ENCODE data around the gene TNS1. TPM values are rescaled to one million over a fixed set of nuclear protein-coding genes. Genes with fewer than 3 reads are reported as not detected.

The TNS1 gene
- total RNA-seq, 2 donors from 2014 or later, result 3.3 to 4.2 TPM

GRCh38 chr2:217930761-217931563, 71.8 kb downstream of the TNS1 start:
- Histone ChIP-seq H3K4me3 (ENCODE audit: low read length) (no peak overlapping the region), H3K27me3 (ENCODE audit: control insufficient read depth, insufficient read depth, low read length, poor library complexity, severe bottlenecking) (no peaks in the 10 kb centered on the region), H3K9ac (ENCODE audit: extremely low read depth, low read length, poor library complexity, severe bottlenecking) (no peak overlapping the region), H3K27ac (ENCODE audit: low read depth, low read length) (no peak overlapping the region), H3K9me3 (ENCODE audit: control insufficient read depth, low read length) (no peaks in the 10 kb centered on the region), H3K36me3 (ENCODE audit: control insufficient read depth, insufficient read depth, low read length) (no peaks in the 10 kb centered on the region), H3K4me1 (ENCODE audit: control insufficient read depth, insufficient read depth, low read length) (no peaks in the 10 kb centered on the region)
- WGBS, 2 experiments (ENCODE audit: insufficient coverage in 1 of 2, insufficient read length in 1 of 2), result 80 to 85% methylated on average over 2 to 11 of the region's 11 CpGs
- no peak for DNase-seq
- Mint-ChIP-seq H3K27ac (no peak overlapping the region), H3K4me3 (no peak overlapping the region), H3K27me3 (ENCODE audit: insufficient read depth) (peaks cover 3% of the 10 kb centered on the region), H3K4me1 (peaks cover 13% of the 10 kb centered on the region), H3K36me3 (ENCODE audit: low read depth) (no peaks in the 10 kb centered on the region), H3K9me3 (no peaks in the 10 kb centered on the region)
- TF ChIP-seq, protein P1, sequence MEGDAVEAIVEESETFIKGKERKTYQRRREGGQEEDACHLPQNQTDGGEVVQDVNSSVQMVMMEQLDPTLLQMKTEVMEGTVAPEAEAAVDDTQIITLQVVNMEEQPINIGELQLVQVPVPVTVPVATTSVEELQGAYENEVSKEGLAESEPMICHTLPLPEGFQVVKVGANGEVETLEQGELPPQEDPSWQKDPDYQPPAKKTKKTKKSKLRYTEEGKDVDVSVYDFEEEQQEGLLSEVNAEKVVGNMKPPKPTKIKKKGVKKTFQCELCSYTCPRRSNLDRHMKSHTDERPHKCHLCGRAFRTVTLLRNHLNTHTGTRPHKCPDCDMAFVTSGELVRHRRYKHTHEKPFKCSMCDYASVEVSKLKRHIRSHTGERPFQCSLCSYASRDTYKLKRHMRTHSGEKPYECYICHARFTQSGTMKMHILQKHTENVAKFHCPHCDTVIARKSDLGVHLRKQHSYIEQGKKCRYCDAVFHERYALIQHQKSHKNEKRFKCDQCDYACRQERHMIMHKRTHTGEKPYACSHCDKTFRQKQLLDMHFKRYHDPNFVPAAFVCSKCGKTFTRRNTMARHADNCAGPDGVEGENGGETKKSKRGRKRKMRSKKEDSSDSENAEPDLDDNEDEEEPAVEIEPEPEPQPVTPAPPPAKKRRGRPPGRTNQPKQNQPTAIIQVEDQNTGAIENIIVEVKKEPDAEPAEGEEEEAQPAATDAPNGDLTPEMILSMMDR (conservative IDR thresholded peaks at IDR 0.05), result no peak

GRCh38 chr2:217929757-217930707, 72.8 kb downstream of the TNS1 start:
- no peak overlapping the region for H3K4me3 ChIP-seq (ENCODE audit: low read length)
- peaks cover 9% of the 10 kb centered on the region for H3K4me1 Mint-ChIP-seq
- H3K27me3 ChIP-seq (ENCODE audit: control insufficient read depth, insufficient read depth, low read length, poor library complexity, severe bottlenecking), result no peaks in the 10 kb centered on the region
- H3K27ac ChIP-seq (ENCODE audit: low read depth, low read length), result no peak overlapping the region
- no peaks in the 10 kb centered on the region for H3K36me3 ChIP-seq (ENCODE audit: control insufficient read depth, insufficient read depth, low read length)
- no peak overlapping the region for H3K27ac Mint-ChIP-seq
- H3K27me3 Mint-ChIP-seq (ENCODE audit: insufficient read depth), result peaks cover 3% of the 10 kb centered on the region
- H3K36me3 Mint-ChIP-seq (ENCODE audit: low read depth), result no peaks in the 10 kb centered on the region
- TF ChIP-seq, protein P1 (conservative IDR thresholded peaks at IDR 0.05), result no peak
- H3K9me3 Mint-ChIP-seq, result no peaks in the 10 kb centered on the region
- no peaks in the 10 kb centered on the region for H3K4me1 ChIP-seq (ENCODE audit: control insufficient read depth, insufficient read depth, low read length)
- 93% methylated on average over 8 to 14 of the region's 14 CpGs for WGBS, 2 experiments (ENCODE audit: insufficient coverage in 1 of 2, insufficient read length in 1 of 2)
- no peak for DNase-seq
- no peak overlapping the region for H3K4me3 Mint-ChIP-seq
- H3K9me3 ChIP-seq (ENCODE audit: control insufficient read depth, low read length), result no peaks in the 10 kb centered on the region
- H3K9ac ChIP-seq (ENCODE audit: extremely low read depth, low read length, poor library complexity, severe bottlenecking), result no peak overlapping the region

DNA sequence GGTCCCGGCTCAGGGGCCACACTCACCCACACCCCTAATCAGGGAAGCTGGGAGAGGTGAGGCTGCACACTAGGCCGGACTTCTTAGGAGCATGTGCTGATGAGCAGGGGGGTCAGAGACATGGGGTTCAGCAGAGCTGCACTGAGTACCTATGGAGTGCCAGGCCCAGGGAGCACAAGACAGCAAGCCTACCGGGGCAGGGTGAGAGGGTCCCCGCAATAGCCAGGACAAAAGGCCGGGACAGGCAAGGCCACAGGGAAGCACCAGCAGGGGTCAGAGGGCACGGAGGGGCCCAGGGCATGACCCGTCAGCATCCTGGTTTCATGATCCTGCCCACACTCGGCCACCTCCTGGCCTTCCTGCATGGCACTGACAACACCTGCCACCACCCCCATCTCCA, 73.5 kb downstream of the TNS1 start:
- no peak overlapping the region for H3K4me3 Mint-ChIP-seq
- H3K27ac ChIP-seq (ENCODE audit: low read depth, low read length), result no peak overlapping the region
- DNase-seq, result no peak
- no peaks in the 10 kb centered on the region for H3K4me1 ChIP-seq (ENCODE audit: control insufficient read depth, insufficient read depth, low read length)
- no peak overlapping the region for H3K27ac Mint-ChIP-seq
- peaks cover 3% of the 10 kb centered on the region for H3K27me3 Mint-ChIP-seq (ENCODE audit: insufficient read depth)
- H3K36me3 ChIP-seq (ENCODE audit: control insufficient read depth, insufficient read depth, low read length), result no peaks in the 10 kb centered on the region
- peaks cover 9% of the 10 kb centered on the region for H3K4me1 Mint-ChIP-seq
- TF ChIP-seq, protein P1 (conservative IDR thresholded peaks at IDR 0.05), result no peak
- H3K9ac ChIP-seq (ENCODE audit: extremely low read depth, low read length, poor library complexity, severe bottlenecking), result no peak overlapping the region
- H3K9me3 ChIP-seq (ENCODE audit: control insufficient read depth, low read length), result no peaks in the 10 kb centered on the region
- H3K4me3 ChIP-seq (ENCODE audit: low read length), result no peak overlapping the region
- H3K36me3 Mint-ChIP-seq (ENCODE audit: low read depth), result no peaks in the 10 kb centered on the region
- 91 to 93% methylated on average over 5 to 8 of the region's 8 CpGs for WGBS, 2 experiments (ENCODE audit: insufficient coverage in 1 of 2, insufficient read length in 1 of 2)
- no peaks in the 10 kb centered on the region for H3K9me3 Mint-ChIP-seq
- no peaks in the 10 kb centered on the region for H3K27me3 ChIP-seq (ENCODE audit: control insufficient read depth, insufficient read depth, low read length, poor library complexity, severe bottlenecking)
